AG09319 (cell line): ENCODE measurements around the gene DYRK3.

Source experiments
- DNase-seq: peaks from one replicate; pipeline ENCODE4 v3.0.0-alpha.2; 2010; ENCODE audit warnings: low read depth; ENCODE audit errors: extremely low read depth
- CTCF ChIP-seq: IDR thresholded peaks from 2 replicates; pipeline ENCODE4 v1.5.1; 2011; ENCODE audit warnings: low read depth, mild to moderate bottlenecking, inconsistent platforms, low read length, moderate library complexity

The DYRK3 gene

GRCh38 chr1:206591226-206591625 is 44.1 kb upstream of the DYRK3 start:
- TF ChIP-seq CTCF = no peak
- no peak for DNase-seq

GRCh38 chr1:206591696-206592095 is 43.6 kb upstream of the DYRK3 start:
- no peak for TF ChIP-seq CTCF
- no peak for DNase-seq

GRCh38 chr1:206593351-206593925 is 41.9 kb upstream of the DYRK3 start:
- no peak for TF ChIP-seq CTCF
- no peak for DNase-seq

GRCh38 chr1:206595581-206596318 is 39.6 kb upstream of the DYRK3 start:
- no peak for DNase-seq
- TF ChIP-seq CTCF = no peak

- no peak for DNase-seq
These were observed 39.0 kb upstream of the DYRK3 start for GRCh38 chr1:206596319-206596666.

GRCh38 chr1:206600527-206600926 is 34.8 kb upstream of the DYRK3 start:
- DNase-seq = no peak
- no peak for TF ChIP-seq CTCF

More at GRCh38 chr1:206596319-206596666, 39.0 kb upstream of the DYRK3 start:
- no peak for TF ChIP-seq CTCF

- DNase-seq = no peak
- TF ChIP-seq CTCF = no peak
These were observed 30.5 kb upstream of the DYRK3 start for GRCh38 chr1:206604861-206605260.
